GOT3 (cell line): ENCODE measurements around the gene IGFBP2.

Experiments used
- DNase-seq: peaks from one replicate; lab custom pipeline; 2025; ENCODE audit warnings: mixed read lengths; lab: John Stamatoyannopoulos, UW

Gene IGFBP2

GRCh38 chr2:216636551-216637450 is 3.6 kb downstream of the IGFBP2 start:
- DNase-seq, result no peak

- no peak for DNase-seq
Measured at GRCh38 chr2:216637472-216637871, 4.3 kb downstream of the IGFBP2 start.

DNA sequence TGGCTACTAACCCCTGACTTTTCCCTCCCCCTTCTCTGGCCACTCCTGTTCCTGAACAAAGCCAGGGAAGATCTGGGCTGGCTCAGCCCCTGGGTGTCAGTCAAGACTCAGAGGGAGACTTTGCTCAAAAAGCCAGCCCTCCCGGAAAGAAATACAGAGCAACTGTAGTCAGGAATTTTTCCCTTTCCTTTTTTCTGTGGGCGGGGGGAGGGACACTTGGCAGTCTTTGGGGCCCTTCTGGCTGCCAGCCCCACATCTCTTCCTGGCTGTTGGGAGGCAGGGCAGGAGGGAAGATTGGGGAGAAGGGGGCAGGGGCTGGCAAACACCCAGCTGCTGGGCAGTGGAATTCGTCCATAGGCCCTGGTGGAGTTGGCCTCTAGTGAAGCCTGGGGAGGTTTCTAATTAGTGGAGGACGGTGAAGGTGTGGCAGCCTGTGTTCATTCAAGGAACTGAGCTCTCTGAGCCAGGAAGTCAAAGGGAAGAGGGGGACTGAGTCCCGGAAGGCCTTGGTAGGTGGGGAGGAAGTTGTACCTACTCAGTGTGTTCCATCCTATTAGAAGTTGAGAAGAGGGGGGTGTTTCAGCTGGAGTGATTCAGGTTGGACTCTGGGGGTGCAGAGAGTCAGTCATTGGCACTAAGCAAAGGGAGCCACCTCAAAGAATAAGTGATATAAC is 10.9 kb downstream of the IGFBP2 start:
- no peak for DNase-seq

GRCh38 chr2:216644842-216645635 is 11.8 kb downstream of the IGFBP2 start:
- no peak for DNase-seq

- no peak for DNase-seq
Measured at GRCh38 chr2:216645636-216645950, 12.4 kb downstream of the IGFBP2 start.

GRCh38 chr2:216646116-216646515 is 12.9 kb downstream of the IGFBP2 start:
- no peak for DNase-seq

DNA sequence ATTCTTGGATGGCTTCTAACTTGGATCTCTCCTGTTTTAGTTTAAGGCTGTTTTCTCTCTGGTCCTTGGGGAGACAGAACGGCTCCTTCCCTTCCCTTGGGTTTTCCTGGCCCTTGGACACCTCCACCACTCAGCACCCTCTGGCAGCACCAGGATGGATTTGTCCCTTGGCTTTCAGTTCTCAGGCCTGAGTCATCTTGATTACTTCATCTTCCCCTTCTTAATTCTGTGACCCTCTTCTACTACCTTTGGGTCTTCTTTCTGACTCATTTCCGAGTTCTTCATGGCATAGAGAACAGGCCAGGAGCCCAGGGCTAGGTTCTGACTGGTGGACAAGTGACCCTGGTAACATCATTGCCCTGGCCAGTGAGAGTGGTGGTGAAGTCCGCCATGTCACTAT is 14.9 kb downstream of the IGFBP2 start:
- DNase-seq, result no peak

DNA sequence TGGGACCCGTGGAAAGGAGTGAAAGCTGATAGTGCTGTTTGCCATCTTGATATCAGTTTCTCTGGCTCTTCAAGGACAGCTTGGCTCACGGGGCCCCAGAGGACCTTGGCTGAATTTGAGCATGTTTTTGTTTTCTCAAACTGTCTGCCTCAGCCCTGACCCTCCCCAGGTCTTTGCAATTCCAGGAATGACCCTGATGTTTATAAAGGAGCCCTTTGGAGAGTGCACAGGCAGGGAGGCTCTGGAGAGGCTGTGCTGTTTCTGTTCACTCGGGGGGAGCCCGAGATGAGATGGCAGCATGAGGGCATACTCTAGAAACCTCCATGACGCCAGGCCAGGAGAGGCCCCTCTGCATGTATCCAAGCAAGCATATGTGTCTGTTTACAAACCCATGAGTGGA is 16.4 kb downstream of the IGFBP2 start:
- DNase-seq, result no peak

GRCh38 chr2:216650626-216651257 is 17.5 kb downstream of the IGFBP2 start:
- DNase-seq, result no peak

GRCh38 chr2:216651351-216651881 is 18.2 kb downstream of the IGFBP2 start:
- no peak for DNase-seq

- DNase-seq, result no peak
Measured at GRCh38 chr2:216652566-216652965, 19.3 kb downstream of the IGFBP2 start.

- DNase-seq, result no peak
Measured at GRCh38 chr2:216653093-216653799, 20.0 kb downstream of the IGFBP2 start.

DNA sequence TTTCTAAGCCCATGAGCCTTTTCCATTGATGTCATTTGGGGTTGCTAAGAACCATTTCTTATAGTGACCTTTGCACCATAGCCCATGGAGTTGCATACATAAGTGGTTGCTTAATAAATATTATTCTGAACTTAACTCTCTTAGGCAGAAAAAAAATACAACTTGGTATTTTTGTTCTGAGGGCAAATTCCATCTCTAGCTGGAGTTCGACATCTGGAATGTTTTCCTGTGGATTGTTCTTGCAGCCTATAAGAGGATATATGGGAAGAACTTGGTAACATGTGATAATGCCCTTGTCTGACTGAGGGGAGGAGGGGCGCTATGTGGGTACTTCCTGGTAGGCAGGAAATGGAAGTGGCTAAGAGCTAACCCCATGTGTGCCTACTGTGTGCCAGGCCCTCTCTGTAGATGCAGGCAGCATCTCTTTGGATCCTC is 20.7 kb downstream of the IGFBP2 start:
- no peak for DNase-seq

DNA sequence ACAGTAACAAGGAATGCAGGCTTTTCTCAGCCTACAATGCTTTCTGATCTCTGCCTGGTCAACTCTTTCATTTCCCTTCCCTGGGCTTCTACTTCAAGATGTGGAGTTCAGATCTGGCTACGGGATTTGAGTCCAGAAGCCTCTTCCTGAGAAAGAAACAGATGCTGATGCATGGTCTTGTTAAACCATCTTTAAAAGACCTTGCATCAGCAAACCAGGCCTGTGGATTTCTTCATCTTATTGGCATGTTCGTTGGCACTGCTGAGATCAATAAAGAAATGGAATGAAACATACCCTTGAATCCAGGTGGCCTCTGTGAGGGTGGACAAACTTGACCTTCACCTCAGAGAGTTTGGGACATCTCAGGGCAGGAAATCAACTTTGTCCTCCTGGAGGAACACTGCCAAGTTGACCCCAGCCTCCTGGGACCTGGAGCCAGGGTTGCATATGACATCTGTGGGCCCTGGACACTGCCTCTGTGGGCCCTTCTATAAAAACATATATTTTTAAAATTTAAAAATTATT is 21.4 kb downstream of the IGFBP2 start:
- no peak for DNase-seq

GRCh38 chr2:216657086-216657855 is 24.1 kb downstream of the IGFBP2 start:
- no peak for DNase-seq

GRCh38 chr2:216657980-216658379 is 24.8 kb downstream of the IGFBP2 start:
- DNase-seq, result no peak

DNA sequence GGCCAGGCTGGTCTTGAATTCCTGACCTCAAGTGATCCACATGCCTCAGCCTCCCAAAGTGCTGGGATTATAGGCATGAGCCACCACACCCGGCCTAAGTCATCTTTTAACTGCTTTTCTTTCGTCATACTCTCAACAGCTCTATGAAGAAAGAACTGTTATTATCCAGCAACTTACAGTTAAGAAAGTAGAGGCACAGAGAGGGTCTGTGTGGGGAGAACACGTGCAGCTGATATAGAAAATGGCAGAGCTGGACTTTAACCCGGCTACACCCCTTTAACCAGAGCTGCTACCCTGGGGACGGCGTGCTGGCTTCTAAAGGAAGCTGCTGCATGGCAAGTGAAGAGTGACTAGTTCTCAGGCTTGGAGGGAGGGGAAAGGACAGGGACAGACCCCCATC is 25.5 kb downstream of the IGFBP2 start:
- DNase-seq, result no peak

DNA sequence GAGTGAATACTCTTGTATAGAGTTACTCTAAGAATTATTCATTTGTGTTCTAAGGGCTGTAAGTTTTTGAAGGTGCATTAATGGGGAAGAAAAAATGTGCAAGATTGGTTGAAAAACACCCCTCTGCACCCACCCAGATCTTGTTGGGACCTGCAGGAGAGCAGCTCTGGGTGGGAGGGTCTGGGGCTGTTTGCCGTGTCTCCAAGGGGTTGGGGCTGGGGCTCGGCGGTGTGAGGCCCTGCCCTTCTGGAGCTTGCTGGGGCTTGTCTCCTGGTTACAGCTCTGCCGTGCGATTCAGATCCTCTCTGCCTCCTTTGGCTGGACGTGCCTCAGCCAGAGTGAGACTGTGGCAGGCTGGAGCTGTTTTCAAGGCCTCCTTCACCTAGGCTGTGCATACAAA is 26.1 kb downstream of the IGFBP2 start:
- DNase-seq, result no peak

GRCh38 chr2:216660496-216660895 is 27.3 kb downstream of the IGFBP2 start:
- DNase-seq, result no peak

DNA sequence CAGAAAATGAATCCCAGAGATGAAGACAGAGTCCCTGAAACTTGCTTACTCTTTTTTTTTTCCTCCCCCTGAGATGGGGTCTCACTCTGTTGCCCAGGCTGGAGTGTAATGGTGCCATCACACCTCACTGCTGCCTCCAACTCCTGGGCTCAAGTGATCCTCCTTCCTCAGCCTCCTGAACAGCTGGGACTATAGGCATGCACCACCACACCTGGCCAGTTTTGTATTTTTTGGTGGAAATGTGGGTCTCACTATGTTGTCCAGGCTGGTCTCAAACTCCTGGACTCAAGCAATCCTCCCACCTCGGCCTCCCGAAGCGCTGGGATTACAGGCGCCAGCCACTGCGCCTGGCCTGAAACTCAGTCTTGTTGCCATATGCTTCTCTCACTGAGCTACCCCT is 27.8 kb downstream of the IGFBP2 start:
- no peak for DNase-seq
